Transverse colon (tissue), 4 donors: ENCODE data around the gene PDE4B. TPM values are rescaled to one million over a fixed set of nuclear protein-coding genes. Genes with fewer than 3 reads are reported as not detected.

Source experiments
- DNase-seq: peaks from one replicate; pipeline ENCODE4 v3.0.0-alpha.2; 2019
- H3K27ac ChIP-seq, 4 donors: fragments of 200-600 bp; sonication (generic); 2 replicates each; pipeline ENCODE4 v1.5.1; 2016 to 2018; ENCODE audit warnings: inconsistent platforms in 4 of 4
- H3K27me3 ChIP-seq: fragments of 200-600 bp; sonication (generic); 2 replicates; pipeline ENCODE4 v1.5.1; 2017; ENCODE audit warnings: inconsistent platforms
- H3K36me3 ChIP-seq, 4 donors: fragments of 200-600 bp; sonication (generic); 2 replicates each; pipeline ENCODE4 v1.5.1; 2017 to 2019; ENCODE audit warnings: inconsistent platforms in 4 of 4
- H3K4me1 ChIP-seq, 4 donors: fragments of 200-600 bp; sonication (generic); 2 replicates each; pipeline ENCODE4 v1.5.1; 2017 to 2020; ENCODE audit warnings: inconsistent platforms in 4 of 4
- H3K4me3 ChIP-seq, 4 donors: fragments of 200-600 bp; sonication (generic); 1 replicate in 1 of 4; 2 replicates in 3 of 4; pipeline versions ENCODE4 v1.5.1 to v1.6.1; 2017 to 2019; ENCODE audit warnings: inconsistent platforms in 4 of 4
- H3K9me3 ChIP-seq, 2 donors: fragments of 200-600 bp; sonication (generic); 2 replicates each; pipeline ENCODE4 v1.5.1; 2017 to 2019; ENCODE audit warnings: inconsistent platforms in 2 of 2
- CTCF ChIP-seq, 5 experiments: fragments of 200-600 bp in 3 of 5; fragments of 450-650 bp in 2 of 5; sonication (generic) in 3 of 5; IDR thresholded peaks; 1 replicate in 2 of 5; 2 replicates in 3 of 5; pipeline ENCODE4 v1.5.1; 2016 to 2017; ENCODE audit warnings: antibody characterized with exemption in 5 of 5, inconsistent platforms in 3 of 5, mild to moderate bottlenecking in 2 of 5, moderate library complexity in 1 of 5
- EP300 ChIP-seq: sonication (generic); formaldehyde crosslinking; IDR thresholded peaks from one replicate; pipeline ENCODE4 v1.6.1; 2017; ENCODE audit warnings: antibody characterized with exemption, low read depth
- POLR2A ChIP-seq: fragments of 450-650 bp; IDR thresholded peaks from one replicate; pipeline ENCODE4 v1.6.1; 2016; ENCODE audit warnings: antibody characterized with exemption, mild to moderate bottlenecking, moderate library complexity
- POLR2AphosphoS5 ChIP-seq, 3 donors: sonication (generic); formaldehyde crosslinking; IDR thresholded peaks; one replicate each; pipeline ENCODE4 v1.6.1; 2016; ENCODE audit warnings: antibody characterized with exemption in 3 of 3
- WGBS, 2 donors: methylation state at CpG; one replicate each; pipeline ENCODE4 v1.1.5; 2018; ENCODE audit warnings: low coverage in 1 of 2; 5-methylcytosine and 5-hydroxymethylcytosine counted together
- in situ Hi-C, 4 donors: fragments of 200-750 bp; cut with MboI; loops; one replicate each; pipeline versions ENCODE4 v1.15.0 to v1.15.1; 2017; ENCODE audit warnings: low sequenced_read_pairs in 3 of 4, low pct_ligation_motif_present in 1 of 4, low pct_unique_long_range_greater_than_20kb in 1 of 4
- intact Hi-C: fragments of 100-400 bp; cut with DNase I; formaldehyde crosslinking; loops from one replicate; pipeline ENCODE4 v1.15.1; 2023; ENCODE audit warnings: low total_unique reads
- total RNA-seq, 4 donors: library from RNA; depleted of rRNA; stranded (reverse); fragments of >200 nt; gene quantifications; one replicate each; pipeline ENCODE4 v1.1.0, GENCODE V29; 2016

PDE4B gene
- total RNA-seq, 4 donors from 2014 or later = 4.5 to 14.8 (median 6.5) TPM

- no peaks in the 10 kb centered on the region for H3K27me3 ChIP-seq
- 85 to 93% methylated on average over 2 to 6 of the region's 6 CpGs for WGBS, 2 donors
- H3K4me1 ChIP-seq = no peaks in the 10 kb centered on the region
- DNase-seq = no peak
- in situ Hi-C loops (loop anchor here (5.0 to 25.0 kb wide), 6 partner anchors 278 to 1003 kb away; no protein-coding TSS in a partner anchor), intact Hi-C loops (no loop called here)
- H3K27ac ChIP-seq = no peak overlapping the region
- H3K9me3 ChIP-seq = no peaks in the 10 kb centered on the region
- H3K36me3 ChIP-seq = no peaks in the 10 kb centered on the region
- TF ChIP-seq CTCF (IDR thresholded peaks at IDR 0.05) = no peak
- no peak overlapping the region for H3K4me3 ChIP-seq
Observed at GRCh38 chr1:66240491-66241484, 448.1 kb downstream of the PDE4B start.

- DNase-seq = peak; percentile 86
- intact Hi-C loops = no loop called here
- H3K27ac ChIP-seq = no peak overlapping the region
- no peaks in the 10 kb centered on the region for H3K36me3 ChIP-seq
- no peak for TF ChIP-seq POLR2AphosphoS5 (IDR thresholded peaks at IDR 0.05)
- peak; percentile 96 to 99 (median 98) for TF ChIP-seq CTCF (IDR thresholded peaks at IDR 0.05)
- WGBS, 2 donors = 35 to 44% methylated on average over 4 to 6 of the region's 6 CpGs
- in situ Hi-C loops = loop anchor here (5.0 to 25.0 kb wide), 6 partner anchors 281 to 1006 kb away; no protein-coding TSS in a partner anchor
- H3K4me1 ChIP-seq = no peaks in the 10 kb centered on the region
- no peaks in the 10 kb centered on the region for H3K27me3 ChIP-seq
- H3K9me3 ChIP-seq = no peaks in the 10 kb centered on the region
- H3K4me3 ChIP-seq = no peak overlapping the region
Observed at GRCh38 chr1:66242646-66243547, 450.2 kb downstream of the PDE4B start.

GRCh38 chr1:66243548-66244130 is 450.9 kb downstream of the PDE4B start:
- intact Hi-C loops = loop anchor here (2.0 kb wide), 1 partner anchor 285 kb away; no protein-coding TSS in a partner anchor
- WGBS, 2 donors = 50 to 56% methylated on average over 2 of the region's 2 CpGs

GRCh38 chr1:66244429-66244828 is 451.7 kb downstream of the PDE4B start:
- Histone ChIP-seq H3K27me3 (no peaks in the 10 kb centered on the region), H3K4me1 (no peaks in the 10 kb centered on the region), H3K36me3 (no peaks in the 10 kb centered on the region), H3K4me3 (no peak overlapping the region), H3K27ac (no peak overlapping the region), H3K9me3 (no peaks in the 10 kb centered on the region)
- no peak for TF ChIP-seq POLR2AphosphoS5 (IDR thresholded peaks at IDR 0.05)
- no peak for TF ChIP-seq EP300
- no peak for TF ChIP-seq CTCF (IDR thresholded peaks at IDR 0.05)
- no peak for TF ChIP-seq POLR2A
- 76% methylated on average over 3 of the region's 3 CpGs for WGBS, 2 donors
- in situ Hi-C loops (loop anchor here (5.0 to 25.0 kb wide), 6 partner anchors 282 to 1007 kb away; no protein-coding TSS in a partner anchor), intact Hi-C loops (loop anchor here (2.0 kb wide), 1 partner anchor 286 kb away; no protein-coding TSS in a partner anchor)
- no peak for DNase-seq

More at GRCh38 chr1:66243548-66244130, 450.9 kb downstream of the PDE4B start:
- H3K9me3 ChIP-seq = no peaks in the 10 kb centered on the region
- H3K36me3 ChIP-seq = no peaks in the 10 kb centered on the region
- no peaks in the 10 kb centered on the region for H3K27me3 ChIP-seq
- in situ Hi-C loops = loop anchor here (5.0 to 25.0 kb wide), 6 partner anchors 281 to 1006 kb away; no protein-coding TSS in a partner anchor
- H3K27ac ChIP-seq = no peak overlapping the region
- DNase-seq = no peak
- no peak for TF ChIP-seq POLR2AphosphoS5 (IDR thresholded peaks at IDR 0.05)
- no peak overlapping the region for H3K4me3 ChIP-seq
- no peaks in the 10 kb centered on the region for H3K4me1 ChIP-seq
